Measurements from ENCODE around the gene TRAPPC6A. TPM values are rescaled to one million over a fixed set of nuclear protein-coding genes. Genes with fewer than 3 reads are reported as not detected.

Gene TRAPPC6A
- total and polyA plus RNA-seq, 2 of the 4 experiments (the other 2 are of a cell fraction) = 4.1 to 13.4 TPM

GRCh38 chr19:45172611-45173208 is 5.3 kb downstream of the TRAPPC6A start:
- no peak overlapping the region for H2AFZ ChIP-seq (replicated peaks; ENCODE audit: low read length, poor library complexity)
- H4K91ac ChIP-seq (ENCODE audit: insufficient read depth, low read depth, low read length) = no peak overlapping the region
- no peak overlapping the region for H3K23ac ChIP-seq (ENCODE audit: low read depth, low read length)
- H4K8ac ChIP-seq (ENCODE audit: low read depth in 2 of 2, low read length in 2 of 2) = no peak overlapping the region
- POLR2A ChIA-PET (ENCODE audit: unreplicated experiment) = no interaction called here
- DNase-seq (no peak), ATAC-seq (ENCODE audit: low read depth) (no peak)
- H2BK120ac ChIP-seq (ENCODE audit: low read depth, low read length) = no peak overlapping the region
- no peaks in the 10 kb centered on the region for H3K36me3 ChIP-seq (ENCODE audit: control insufficient read depth, insufficient read depth, low read length)
- H3K9me1 ChIP-seq (ENCODE audit: insufficient read depth, low read length) = 0 out of 2 replicates have a peak, but pooled peaks cover 8% of the 10 kb centered on the region
- no peak overlapping the region for H3K9ac ChIP-seq (ENCODE audit: low read depth, low read length)
- no peak overlapping the region for H4K5ac ChIP-seq (ENCODE audit: low read depth, low read length)
- 100% methylated on average over 2 of the region's 18 CpGs; no CpG with 5 or more reads in 1 of the 2 experiments for WGBS, 2 experiments (ENCODE audit: extremely low coverage in 2 of 2, insufficient read length in 1 of 2)
- peaks cover 2% of the 10 kb centered on the region; the same call in 1 of the 2 replicates for H3K27me3 ChIP-seq (ENCODE audit: control insufficient read depth, insufficient read depth, low read length)
- no peak overlapping the region for H2BK20ac ChIP-seq (ENCODE audit: low read depth, low read length)
- H3K79me1 ChIP-seq (ENCODE audit: low read depth in 1 of 2, low read length in 2 of 2) = peaks cover 0 to 8% of the 10 kb centered on the region in 2 experiments; a peak in 1 of 4 replicates
- intact Hi-C loops (cut with micrococcal nuclease) (no loop called here), in situ Hi-C loops (cut with MboI; ENCODE audit: low sequenced_read_pairs) (no loop called here), dilution Hi-C loops (cut with HindIII; ENCODE audit: low sequenced_read_pairs, unreplicated experiment) (no loop called here)
- CTCF ChIA-PET = no interaction called here
- TF ChIP-seq CTCF (conservative IDR thresholded peaks at IDR 0.05; ENCODE audit: low read depth, low read length) = no peak
- BruUV-seq (replicated peaks) = no TSS peak
- no peak overlapping the region for H2BK15ac ChIP-seq (ENCODE audit: low read depth, low read length)
- H3K4me1 ChIP-seq (ENCODE audit: control insufficient read depth, insufficient read depth, low read length) = peaks cover 2% of the 10 kb centered on the region
- H3K18ac ChIP-seq (ENCODE audit: low read depth, low read length) = no peak overlapping the region
- H3K4me3 ChIP-seq (ENCODE audit: insufficient read depth, low read depth, low read length) = no peak overlapping the region
- no peaks in the 10 kb centered on the region for H3K9me3 ChIP-seq (ENCODE audit: control insufficient read depth, insufficient read depth, low read length)
- no peak overlapping the region for H2AK9ac ChIP-seq (replicated peaks; ENCODE audit: low read depth, low read length, poor library complexity)
- H3K56ac ChIP-seq (ENCODE audit: extremely low read depth, insufficient read depth, low read length) = no peak overlapping the region
- H3K27ac ChIP-seq (ENCODE audit: insufficient read depth, low read length) = no peak overlapping the region
- no peak overlapping the region for H2AK5ac ChIP-seq (ENCODE audit: low read depth, low read length)
- H3K4me2 ChIP-seq (ENCODE audit: low read depth, low read length) = no peak overlapping the region
- no peak overlapping the region for H2BK5ac ChIP-seq (ENCODE audit: low read depth, low read length, poor library complexity, severe bottlenecking)
- H3K4ac ChIP-seq (ENCODE audit: low read depth, low read length) = no peak overlapping the region
- no peaks in the 10 kb centered on the region for H4K20me1 ChIP-seq (ENCODE audit: insufficient read depth, low read length)
- no peak overlapping the region for H3K14ac ChIP-seq (replicated peaks; ENCODE audit: low read depth, low read length)

Measured in IMR-90 (cell line).